Stimulated activated CD4-positive, alpha-beta T cell treated with anti-CD3 and anti-CD28 coated beads, Interleukin-4, amount 100 ng/mL, for 48 hours (primary cell): ENCODE data around the gene PRAMEF20.

Experiments used
- DNase-seq, 2 donors: peaks; one replicate each; pipeline ENCODE4 v3.0.0-alpha.2; 2020; ENCODE audit warnings: low read depth in 2 of 2

The PRAMEF20 gene

GRCh38 chr1:13462682-13463081 is 52.4 kb downstream of the PRAMEF20 start:
- no peak for DNase-seq

- no peak for DNase-seq
Observed at GRCh38 chr1:13465515-13465914, 55.3 kb downstream of the PRAMEF20 start.

- no peak for DNase-seq
Observed at GRCh38 chr1:13469343-13469742, 59.1 kb downstream of the PRAMEF20 start.
